Activated CD8-positive, alpha-beta memory T cell treated with anti-CD3 and anti-CD28 coated beads for 24 hours (primary cell): ENCODE measurements around the gene DARS2.

ENCODE experiments used
- DNase-seq: peaks from one replicate; pipeline ENCODE4 v3.0.0-alpha.2; 2020

Gene DARS2

GRCh38 chr1:173889885-173890284 is 65.4 kb downstream of the DARS2 start:
- DNase-seq = no peak

- no peak for DNase-seq
Measured at GRCh38 chr1:173893611-173894010, 69.1 kb downstream of the DARS2 start.

- DNase-seq = no peak
Measured at GRCh38 chr1:173894189-173894588, 69.7 kb downstream of the DARS2 start.

GRCh38 chr1:173900427-173900826 is 76.0 kb downstream of the DARS2 start:
- DNase-seq = no peak

GRCh38 chr1:173900992-173901391 is 76.5 kb downstream of the DARS2 start:
- no peak for DNase-seq

- DNase-seq = no peak
Measured at GRCh38 chr1:173903827-173904531, 79.5 kb downstream of the DARS2 start.
